GM18907 (cell line): ENCODE measurements around the gene BTBD10.

ENCODE experiments used
- ATAC-seq: cut with Tn5 transposase; IDR thresholded peaks from one replicate; pipeline ENCODE4 v1.9.1; 2021; ENCODE audit warnings: mild to moderate bottlenecking, moderate library complexity; ENCODE audit not compliant: unreplicated experiment

Gene BTBD10

GRCh38 chr11:13341026-13341425, 122.0 kb downstream of the BTBD10 start:
- no peak for ATAC-seq

- no peak for ATAC-seq
Observed at GRCh38 chr11:13339195-13340153, 123.5 kb downstream of the BTBD10 start.

- ATAC-seq = no peak
Observed at GRCh38 chr11:13338427-13339069, 124.5 kb downstream of the BTBD10 start.

GRCh38 chr11:13338019-13338426, 125.0 kb downstream of the BTBD10 start:
- no peak for ATAC-seq
